ENCODE results near the gene DNER.
"Not testable (repeated sequence)": the region's sequence is repeated elsewhere in the genome, so short reads cannot be mapped to it uniquely, and the experiment has no call there.

DNER gene, protein sequence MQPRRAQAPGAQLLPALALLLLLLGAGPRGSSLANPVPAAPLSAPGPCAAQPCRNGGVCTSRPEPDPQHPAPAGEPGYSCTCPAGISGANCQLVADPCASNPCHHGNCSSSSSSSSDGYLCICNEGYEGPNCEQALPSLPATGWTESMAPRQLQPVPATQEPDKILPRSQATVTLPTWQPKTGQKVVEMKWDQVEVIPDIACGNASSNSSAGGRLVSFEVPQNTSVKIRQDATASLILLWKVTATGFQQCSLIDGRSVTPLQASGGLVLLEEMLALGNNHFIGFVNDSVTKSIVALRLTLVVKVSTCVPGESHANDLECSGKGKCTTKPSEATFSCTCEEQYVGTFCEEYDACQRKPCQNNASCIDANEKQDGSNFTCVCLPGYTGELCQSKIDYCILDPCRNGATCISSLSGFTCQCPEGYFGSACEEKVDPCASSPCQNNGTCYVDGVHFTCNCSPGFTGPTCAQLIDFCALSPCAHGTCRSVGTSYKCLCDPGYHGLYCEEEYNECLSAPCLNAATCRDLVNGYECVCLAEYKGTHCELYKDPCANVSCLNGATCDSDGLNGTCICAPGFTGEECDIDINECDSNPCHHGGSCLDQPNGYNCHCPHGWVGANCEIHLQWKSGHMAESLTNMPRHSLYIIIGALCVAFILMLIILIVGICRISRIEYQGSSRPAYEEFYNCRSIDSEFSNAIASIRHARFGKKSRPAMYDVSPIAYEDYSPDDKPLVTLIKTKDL

DNA sequence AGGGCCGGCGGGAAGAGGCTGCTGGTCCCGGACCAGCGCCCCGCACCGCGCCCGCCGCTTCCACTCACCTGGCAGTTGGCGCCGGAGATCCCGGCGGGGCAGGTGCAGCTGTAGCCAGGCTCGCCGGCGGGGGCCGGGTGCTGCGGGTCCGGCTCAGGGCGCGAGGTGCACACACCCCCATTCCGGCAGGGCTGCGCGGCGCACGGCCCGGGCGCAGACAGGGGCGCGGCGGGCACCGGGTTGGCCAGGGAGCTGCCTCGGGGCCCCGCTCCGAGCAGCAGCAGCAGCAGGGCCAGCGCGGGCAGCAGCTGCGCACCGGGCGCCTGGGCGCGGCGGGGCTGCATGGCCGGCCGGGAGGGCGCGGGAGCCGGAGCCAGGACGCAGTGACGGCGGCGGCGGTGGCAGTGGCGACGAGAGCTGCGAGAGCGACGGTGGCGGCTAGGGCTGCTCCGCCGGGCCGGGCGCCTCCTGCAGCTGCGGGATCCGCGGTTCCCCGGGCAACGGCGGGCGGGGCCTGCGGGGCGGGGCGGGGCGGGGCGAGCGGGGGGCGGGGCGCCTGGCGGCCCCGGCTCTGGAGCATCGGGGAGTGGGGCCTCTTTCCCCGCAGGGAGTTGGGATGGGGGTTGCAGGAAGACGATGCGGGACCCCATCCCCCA lies at the start of gene DNER:
Gene DNER, minus strand, starts transcription at position 476 of the 656 bp plus-strand sequence. Its CDS starts 132 bp downstream, at position 344.
- peak; percentile 35 for DNase-seq

DNA sequence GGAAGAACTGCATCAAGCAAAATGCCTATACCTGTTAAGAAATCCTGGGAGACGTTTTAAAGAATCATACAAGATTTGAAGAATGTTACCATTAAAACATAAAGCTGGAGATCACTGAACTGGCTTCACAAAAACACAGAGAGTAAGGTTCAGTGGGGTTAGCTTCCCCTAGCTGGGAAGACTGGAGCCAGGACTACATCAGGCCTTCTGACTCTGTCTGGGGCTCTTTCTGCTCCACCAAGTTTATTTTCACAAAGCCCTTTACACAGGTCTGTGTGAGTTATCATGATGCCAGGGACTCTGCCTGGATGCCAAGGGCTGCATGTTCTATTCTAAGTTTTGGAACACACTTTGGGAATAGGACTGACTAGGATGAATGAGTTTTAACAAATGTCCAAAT lies 47.3 kb upstream of the DNER start:
- DNase-seq, result no peak

DNA sequence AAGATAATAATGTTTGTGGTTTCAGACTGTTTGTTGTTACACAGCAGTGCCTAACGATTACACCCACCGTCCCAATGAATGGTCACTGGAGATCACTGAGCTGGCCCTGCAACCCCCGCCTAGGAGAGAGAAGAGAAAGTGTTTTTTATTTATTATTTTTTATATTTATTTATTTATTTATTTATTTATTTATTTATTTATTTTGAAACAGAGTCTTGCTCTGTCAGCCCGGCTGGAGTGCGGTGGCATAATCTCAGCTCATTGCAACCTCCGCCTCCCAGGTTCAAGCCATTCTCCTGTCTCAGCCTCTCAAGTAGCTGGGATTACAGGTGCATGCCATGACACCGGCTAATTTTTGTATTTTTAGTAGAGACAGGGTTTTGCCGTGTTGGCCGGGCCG lies 43.1 kb upstream of the DNER start:
- DNase-seq, result not testable (repeated sequence)

DNA sequence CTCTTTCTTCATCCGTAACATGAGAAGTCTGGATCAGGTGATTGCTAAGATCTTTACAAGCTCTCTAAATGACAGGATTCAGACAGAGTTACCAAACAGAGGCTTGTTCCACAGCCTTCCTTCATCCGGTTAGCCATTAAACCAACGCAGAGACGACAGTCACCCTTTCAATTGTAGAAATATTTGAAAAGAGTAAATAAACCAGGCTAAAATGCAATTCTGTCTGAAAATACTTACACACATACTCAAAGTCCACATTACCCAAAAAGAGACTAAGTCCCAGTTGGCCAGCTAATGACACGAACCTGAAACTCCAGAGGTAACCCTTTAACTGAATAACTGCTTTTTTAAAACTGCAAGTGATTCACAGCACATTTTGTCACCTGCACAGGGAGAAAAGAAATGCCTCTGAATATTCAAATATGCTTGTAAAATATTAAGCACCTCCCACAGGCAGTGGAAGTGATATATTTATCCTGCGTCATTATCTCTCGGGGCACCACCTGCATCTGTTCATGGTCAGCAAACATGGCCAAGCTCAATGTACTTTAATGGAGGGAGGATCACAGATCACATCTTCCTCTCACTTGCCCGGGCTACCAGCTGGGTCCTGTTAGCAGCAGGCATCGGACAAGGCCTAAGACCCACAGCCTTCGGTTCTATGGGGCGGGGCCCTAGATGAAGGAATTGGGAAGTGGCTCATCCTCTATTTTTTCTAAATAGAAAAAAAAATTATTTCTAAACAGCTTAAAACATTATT lies 38.8 kb upstream of the DNER start:
- no peak for DNase-seq

DNA sequence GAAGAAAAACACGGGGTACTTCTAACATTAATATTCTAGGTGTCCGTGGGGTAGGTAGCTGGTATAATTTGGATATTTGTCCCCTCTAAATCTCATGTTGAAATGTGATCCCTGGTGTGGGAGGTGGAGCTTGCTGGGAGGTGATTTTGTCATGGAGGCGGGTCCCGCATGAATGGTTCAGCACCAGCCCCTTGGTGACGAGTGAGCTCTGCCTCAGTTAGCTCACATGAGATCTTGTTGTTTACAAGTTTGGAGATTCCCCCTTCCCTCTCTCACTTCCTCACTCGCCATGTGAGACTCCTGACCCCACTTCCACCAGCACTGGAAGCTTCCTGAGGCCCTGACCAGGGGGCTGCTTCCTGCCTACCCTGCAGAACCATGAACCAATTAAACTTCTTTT lies 35.4 kb upstream of the DNER start:
- DNase-seq, result no peak

DNA sequence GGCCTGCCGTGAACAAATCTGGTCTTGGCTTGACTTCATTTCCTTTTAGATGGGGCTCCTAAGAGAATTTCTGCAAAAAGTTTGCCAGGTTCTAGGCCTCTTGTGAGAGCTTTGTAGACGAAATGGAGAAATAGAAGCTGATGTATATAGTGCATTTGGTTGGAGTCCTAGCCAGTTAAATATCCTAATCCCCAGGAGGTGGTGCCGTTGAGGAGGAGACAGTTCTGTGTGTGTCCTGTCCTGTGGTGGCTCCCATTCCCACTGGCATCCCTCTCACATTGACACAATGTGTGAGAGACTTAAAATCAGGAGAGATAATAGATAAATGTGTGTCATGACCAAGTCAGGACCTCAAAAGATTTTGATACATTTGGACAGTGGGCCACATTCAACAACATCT lies 34.6 kb upstream of the DNER start:
- no peak for DNase-seq

DNA sequence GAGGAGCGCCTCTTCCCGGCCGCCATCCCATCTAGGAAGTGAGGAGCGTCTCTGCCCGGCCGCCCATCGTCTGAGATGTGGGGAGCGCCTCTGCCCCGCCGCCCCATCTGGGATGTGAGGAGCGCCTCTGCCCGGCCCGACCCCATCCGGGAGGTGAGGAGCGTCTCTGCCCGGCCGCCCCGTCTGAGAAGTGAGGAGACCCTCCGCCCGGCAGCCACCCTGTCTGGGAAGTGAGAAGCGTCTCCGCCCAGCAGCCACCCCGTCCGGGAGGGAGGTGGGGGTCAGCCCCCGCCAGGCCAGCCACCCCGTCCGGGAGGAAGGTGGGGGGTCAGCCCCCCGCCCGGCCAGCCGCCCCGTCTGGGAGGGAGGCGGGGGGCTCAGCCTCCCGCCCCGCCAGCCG lies 28.3 kb upstream of the DNER start:
- not testable (repeated sequence) for DNase-seq

DNA sequence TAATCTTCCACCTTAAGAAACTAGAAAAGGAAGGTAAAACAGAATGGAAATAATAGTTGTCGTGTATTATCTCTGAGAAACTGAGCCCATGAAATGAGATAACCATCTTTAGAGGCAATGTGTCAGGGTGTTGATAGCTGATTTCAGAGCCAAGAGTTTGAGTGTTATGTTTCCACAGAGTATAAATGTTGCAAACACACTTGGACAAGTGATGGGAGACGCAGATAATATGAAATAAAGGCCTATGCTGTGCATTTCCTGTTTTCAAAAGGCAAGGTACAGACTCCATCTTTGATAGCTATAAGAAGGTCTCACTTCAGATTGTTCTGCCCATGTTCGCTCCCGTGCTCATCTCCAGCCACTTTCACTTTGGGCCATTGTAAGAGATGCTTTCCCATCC lies 25.9 kb upstream of the DNER start:
- no peak for DNase-seq

DNA sequence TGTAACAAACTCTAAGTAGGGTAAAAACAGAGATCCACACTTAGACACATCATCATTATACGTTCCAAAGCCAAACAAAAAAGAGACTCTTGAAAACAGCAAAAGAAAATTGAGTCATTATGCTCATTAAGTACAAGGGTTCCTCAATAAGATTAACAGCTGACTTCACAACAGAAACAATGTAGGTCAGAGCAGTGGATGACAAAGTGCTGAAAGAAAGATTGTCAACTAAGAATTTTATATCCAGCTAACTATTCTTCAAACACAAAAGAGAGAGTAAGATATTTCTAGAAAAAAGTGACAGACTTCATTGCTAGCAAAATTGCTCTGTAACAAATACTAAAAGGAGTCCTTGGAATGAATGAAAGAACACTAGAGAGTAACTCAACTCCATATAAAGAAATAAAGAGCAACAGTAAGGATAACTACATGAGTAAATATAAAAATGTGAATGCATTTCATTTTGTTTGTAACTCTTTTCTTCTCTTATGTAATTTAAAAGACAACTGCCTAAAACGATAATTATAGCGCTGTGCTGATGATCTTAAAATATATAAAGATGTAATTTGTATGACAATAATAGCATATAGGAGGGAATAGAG lies 23.8 kb upstream of the DNER start:
- DNase-seq, result no peak

DNA sequence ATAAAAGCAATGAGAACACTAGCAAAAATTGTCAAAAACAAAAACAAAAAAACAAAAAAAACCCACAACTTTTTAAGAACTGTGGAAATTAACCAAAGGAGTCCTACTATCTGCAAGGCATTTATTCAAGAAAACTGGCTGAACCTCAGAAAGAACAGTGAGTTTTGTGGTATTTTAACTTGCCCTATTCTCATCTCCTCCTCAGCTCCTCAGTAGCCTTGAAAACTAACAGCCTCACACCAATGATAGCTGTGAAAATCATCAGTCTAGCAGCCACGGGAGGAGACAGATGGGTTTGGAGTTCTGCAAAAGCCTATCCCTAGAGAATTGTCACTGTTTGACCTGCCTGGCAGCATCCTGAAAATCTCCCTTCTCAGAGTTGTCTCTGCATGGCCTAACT lies 20.1 kb upstream of the DNER start:
- no peak for DNase-seq

DNA sequence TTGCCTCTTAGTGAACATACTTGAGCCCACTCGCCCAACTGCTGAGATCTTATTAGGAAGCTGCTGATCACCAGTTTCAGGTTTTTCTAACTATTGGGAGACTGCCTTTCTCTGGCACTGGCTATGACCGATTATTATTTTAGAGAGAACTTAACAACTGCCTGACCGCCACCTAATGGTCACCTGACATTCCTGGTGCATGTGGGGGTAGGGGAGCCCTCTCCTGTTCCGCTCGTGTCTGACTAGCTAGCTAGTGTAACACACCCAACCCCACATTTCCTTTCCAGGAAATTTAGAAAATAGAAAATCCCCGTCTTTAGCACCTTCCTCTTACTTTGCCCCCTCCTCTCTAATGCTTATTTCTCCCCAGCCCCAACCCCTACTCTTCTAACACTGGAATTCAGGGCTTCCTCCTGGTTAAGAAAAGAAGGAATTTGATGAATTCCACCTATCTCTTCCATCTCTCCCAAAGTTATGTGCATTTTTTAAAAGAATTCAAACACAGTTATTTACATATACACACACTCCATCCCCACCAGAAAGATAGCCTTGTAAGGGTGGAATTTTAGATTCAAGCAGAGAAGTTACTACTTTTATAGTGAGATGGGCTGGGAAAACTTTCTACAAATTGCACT lies 19.4 kb upstream of the DNER start:
- DNase-seq, result no peak

DNA sequence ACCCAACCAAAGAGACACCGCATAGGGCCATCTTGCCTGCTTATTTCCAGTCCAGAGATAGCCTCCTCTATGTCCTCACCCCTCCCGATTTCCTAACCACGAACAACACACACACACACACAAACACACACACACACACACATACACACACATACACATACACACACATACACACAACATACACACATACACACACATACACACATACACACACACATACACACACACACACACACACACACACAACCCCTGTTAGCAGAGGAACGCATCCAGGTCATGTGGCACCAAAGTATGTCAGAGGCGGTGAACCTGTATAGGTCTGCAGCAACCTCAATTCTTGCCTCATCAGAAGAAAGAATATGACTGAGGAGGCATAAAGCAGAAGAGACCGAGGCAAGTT lies 18.5 kb upstream of the DNER start:
- DNase-seq, result no peak

DNA sequence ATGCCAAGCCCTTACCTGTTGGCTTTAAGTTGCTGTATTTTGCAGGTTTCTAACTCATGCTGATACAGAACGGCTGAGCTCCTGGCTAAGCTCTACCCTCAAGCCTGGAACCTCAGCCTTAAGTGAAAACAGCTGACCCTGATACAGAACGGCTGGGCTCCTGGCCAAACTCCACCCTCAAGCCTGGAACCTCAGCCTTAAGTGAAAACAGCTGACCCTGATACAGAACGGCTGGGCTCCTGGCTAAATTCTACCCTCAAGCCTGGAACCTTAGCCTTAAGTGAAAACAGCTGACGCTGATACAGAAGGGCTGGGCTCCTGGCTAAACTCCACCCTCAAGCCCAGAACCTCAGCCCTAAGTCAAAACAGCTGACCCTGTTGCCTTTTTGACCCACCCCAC lies 17.6 kb upstream of the DNER start:
- DNase-seq, result no peak

DNA sequence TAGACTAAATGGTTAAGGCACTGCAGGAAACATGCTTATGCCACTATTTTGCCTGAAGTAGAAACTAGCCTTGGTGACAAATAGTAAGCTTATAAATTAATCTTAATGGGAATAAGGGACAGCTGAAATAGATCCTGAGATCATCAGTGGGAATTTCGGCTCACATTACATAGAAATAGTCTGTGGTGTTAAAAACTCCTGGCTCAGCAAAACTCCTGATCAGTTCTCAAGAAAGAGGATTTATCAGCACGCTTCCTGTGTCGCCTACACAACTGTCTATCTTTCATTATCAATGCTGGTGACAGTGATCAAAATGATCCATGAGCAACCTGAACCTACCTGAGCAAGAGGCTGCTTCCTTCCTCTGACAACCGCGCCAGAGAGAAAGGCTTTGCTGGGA lies 17.0 kb upstream of the DNER start:
- no peak for DNase-seq

DNA sequence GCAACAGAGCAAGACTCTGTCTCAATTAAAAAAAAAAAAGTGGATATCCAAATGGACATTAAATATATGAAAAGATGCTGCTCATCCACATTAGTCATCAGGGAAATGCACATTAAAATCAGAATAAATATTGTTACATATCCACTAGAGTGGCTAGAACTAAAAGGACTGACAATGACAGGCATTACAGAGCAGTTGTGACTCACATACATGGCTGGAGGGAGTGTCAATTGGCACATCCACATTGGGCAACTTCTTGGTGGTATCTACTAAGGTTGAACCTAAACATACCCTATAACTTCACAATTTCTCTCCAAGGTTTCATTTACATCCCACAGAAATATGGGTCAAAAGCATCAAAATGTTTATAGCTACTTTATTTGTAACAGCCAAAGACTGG lies 14.0 kb upstream of the DNER start:
- no peak for DNase-seq

DNA sequence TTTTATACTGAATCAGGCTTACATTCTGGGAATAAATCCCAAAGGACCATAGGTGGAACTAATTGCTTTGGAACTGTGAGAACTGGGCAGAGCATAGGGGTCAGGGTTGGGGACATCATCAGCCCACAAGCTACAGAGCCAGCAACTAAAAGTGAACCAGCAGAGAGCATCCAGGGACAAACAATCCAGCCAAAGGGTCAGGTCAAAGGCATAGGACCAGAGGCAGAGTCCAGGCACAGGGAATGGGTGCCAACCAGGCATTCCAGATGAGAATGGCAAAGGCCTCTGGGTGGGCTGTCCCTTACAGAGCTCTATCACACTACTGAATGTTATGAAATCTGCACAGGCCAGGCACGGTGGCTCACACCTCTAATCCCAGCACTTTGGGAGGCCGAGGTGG lies 12.3 kb upstream of the DNER start:
- no peak for DNase-seq

DNA sequence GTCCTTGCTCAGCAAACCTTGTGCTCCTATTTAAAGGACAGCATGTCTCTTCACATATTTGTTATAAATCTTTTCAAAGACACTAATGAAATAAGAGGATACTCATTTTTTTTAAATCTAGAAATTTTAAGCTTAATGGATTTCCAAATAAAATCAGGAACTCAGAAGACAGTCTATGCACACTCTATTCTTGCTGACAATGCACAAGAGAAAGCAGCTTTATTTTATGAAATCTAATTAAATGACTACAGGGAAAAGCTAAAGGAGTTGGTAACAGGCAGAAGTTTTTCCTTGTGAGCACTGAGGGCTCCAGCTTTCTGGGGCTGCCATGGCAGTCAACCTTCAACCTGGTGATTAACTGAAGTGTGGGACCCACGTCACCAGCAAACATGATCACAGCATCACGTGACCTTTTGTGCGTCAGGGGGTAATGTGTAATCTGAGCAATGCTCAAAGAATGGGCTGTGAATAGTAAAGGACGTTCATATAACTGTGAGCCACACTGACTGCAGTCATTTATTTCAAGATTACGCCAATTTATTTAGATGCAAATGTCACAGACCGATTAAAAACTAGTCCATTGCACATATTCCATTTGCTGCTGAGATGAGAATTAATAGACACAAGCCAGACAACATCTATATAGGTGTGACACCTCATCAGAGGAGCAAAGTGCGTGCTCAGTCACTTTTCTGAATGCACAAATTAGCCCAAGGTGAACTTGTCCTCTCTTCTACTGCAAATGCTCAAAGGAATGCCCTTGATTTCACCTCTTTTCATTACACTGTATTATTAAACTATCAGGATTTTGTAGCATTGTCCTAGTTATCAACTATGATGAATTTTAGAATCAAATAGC lies 11.6 kb upstream of the DNER start:
- no peak for DNase-seq

DNA sequence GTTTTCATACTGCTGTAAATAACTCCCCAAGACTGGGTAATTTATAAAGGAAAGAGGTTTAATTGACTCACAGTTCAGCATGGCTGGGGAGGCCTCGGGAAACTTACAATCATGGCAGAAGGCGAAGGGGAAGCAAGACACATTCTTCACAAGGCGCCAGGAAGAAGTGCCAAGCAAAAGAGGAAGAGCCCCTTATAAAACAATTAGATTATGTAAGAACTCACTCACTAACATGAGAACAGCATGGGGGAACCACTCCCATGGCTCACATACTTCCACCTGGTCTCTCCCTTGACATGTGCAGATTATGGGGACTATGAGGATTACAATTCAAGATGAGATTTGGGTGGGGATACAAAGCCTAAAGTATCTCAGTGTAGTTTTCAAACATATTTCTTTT lies 8.8 kb upstream of the DNER start:
- DNase-seq, result not testable (repeated sequence)

DNA sequence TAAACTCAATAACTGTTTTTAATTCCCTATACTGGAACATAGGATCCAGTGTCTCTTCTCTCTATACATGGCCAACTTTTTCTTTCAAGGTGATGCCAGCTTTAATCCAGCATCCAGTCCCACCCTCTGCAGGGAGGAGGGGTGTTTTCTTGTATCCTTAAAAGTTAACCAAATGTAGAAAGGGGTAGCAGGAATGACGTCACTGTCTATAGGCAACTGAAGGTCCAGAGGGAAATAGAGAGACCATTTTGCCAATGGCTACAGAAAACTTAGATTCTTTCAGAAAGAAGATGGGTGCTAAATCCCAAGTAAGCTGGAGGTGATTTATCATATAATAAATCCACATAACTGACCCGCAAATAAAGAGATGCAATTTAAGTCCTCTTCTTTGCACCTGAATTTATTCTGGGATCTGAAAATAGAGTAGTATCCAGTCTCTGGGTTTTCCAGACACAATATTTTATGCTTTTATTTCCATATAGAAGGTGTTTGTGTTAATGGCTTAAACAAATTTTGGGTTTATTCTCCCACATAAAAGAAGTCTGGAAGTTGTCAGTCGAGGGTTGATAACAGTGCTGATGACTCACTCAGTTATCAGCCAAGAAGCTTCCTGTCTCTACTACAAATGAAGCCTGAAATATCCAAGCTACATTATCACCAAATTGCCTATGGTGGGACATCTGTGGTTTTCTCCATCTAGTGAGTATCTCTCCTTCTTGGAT lies 5.7 kb upstream of the DNER start:
- no peak for DNase-seq

DNA sequence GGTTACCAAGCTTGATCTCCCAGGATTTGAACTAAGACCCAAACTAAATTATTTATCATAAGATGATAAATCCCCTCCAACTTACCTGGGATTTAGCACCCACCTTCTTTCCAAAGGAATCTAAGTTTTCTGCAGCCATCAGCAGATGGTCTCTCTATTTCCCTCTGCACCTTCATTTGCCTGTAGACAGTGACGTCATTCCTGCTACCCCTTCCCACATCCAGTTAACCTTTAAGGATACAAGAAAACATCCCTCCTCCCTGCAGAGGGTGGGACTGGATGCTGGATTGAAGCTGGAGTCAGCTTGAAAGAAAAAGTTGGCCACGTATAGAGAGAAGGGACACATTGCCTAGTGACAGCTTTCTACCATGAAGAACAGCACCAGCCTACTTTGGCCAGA lies 3.7 kb upstream of the DNER start:
- DNase-seq, result no peak

Measured in stimulated activated CD4-positive, alpha-beta T cell treated with anti-CD3 and anti-CD28 coated beads, Interleukin-4, amount 100 ng/mL, for 24 hours (primary cell).